Subcutaneous abdominal adipose tissue (tissue), 5 donors: Measurements from ENCODE around the gene PRPSAP2.

Experiments used
- H3K27ac ChIP-seq: one replicate; pipeline ENCODE4 v1.7.0; 2013; ENCODE audit warnings: low read depth, mild to moderate bottlenecking, inconsistent platforms, low read length, moderate library complexity
- H3K27me3 ChIP-seq, 5 donors: one replicate each; pipeline ENCODE4 v1.7.0; 2013; ENCODE audit warnings: low read length in 5 of 5, inconsistent platforms in 1 of 5; ENCODE audit not compliant: control insufficient read depth in 5 of 5, insufficient read depth in 4 of 5
- H3K36me3 ChIP-seq, 5 donors: one replicate each; pipeline ENCODE4 v1.7.0; 2013; ENCODE audit warnings: low read length in 5 of 5; ENCODE audit not compliant: control insufficient read depth in 5 of 5, insufficient read depth in 5 of 5
- H3K4me1 ChIP-seq, 5 donors: one replicate each; pipeline ENCODE4 v1.7.0; 2013; ENCODE audit warnings: low read length in 5 of 5, mild to moderate bottlenecking in 3 of 5, moderate library complexity in 1 of 5; ENCODE audit not compliant: control insufficient read depth in 5 of 5, insufficient read depth in 5 of 5
- H3K4me3 ChIP-seq, 5 donors: one replicate each; pipeline ENCODE4 v1.7.0; 2013; ENCODE audit warnings: low read length in 5 of 5, low read depth in 1 of 5
- H3K9ac ChIP-seq, 5 donors: one replicate each; pipeline ENCODE4 v1.7.0; 2013; ENCODE audit warnings: low read length in 5 of 5, mild to moderate bottlenecking in 4 of 5, moderate library complexity in 3 of 5
- H3K9me3 ChIP-seq, 5 donors: one replicate each; pipeline ENCODE4 v1.7.0; 2013; ENCODE audit warnings: low read length in 5 of 5; ENCODE audit not compliant: control insufficient read depth in 5 of 5
- donor health status: healthy.
- donor health status: healthy.
- donor health status: healthy.
- donor health status: healthy.
- donor health status: healthy.

Gene PRPSAP2

GRCh38 chr17:18888766-18889290, 30.9 kb downstream of the PRPSAP2 start:
- Histone ChIP-seq H3K27me3 (no peaks in the 10 kb centered on the region), H3K9ac (no peak overlapping the region), H3K4me3 (no peak overlapping the region), H3K36me3 (peaks cover 22 to 63% (median 36%) of the 10 kb centered on the region in 5 donors), H3K9me3 (no peaks in the 10 kb centered on the region), H3K27ac (no peak overlapping the region), H3K4me1 (no peaks in the 10 kb centered on the region)

DNA sequence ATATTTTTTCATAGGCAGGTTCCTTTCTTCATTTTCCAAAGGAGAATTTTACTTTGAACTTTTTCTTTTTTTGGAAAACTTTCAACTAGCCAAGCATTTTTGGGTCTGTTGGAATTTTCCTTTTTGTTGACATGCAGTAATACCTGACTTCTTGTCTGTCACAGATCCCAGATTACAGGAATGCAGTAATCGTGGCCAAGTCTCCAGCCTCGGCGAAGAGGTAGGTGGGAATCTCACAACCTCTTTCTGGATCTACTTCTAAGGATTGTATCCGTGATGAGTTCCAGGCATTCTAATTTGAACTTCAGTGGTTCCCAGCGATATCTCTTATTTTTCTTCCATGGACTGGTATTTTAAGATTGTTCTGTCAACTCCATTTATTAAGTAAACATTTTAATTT, 31.7 kb downstream of the PRPSAP2 start:
- no peaks in the 10 kb centered on the region for H3K27me3 ChIP-seq
- no peaks in the 10 kb centered on the region for H3K9me3 ChIP-seq
- H3K4me3 ChIP-seq: no peak overlapping the region
- H3K9ac ChIP-seq: no peak overlapping the region
- H3K27ac ChIP-seq: no peak overlapping the region
- peaks cover 22 to 56% (median 32%) of the 10 kb centered on the region in 5 donors for H3K36me3 ChIP-seq
- H3K4me1 ChIP-seq: no peaks in the 10 kb centered on the region

GRCh38 chr17:18891541-18891940, 33.6 kb downstream of the PRPSAP2 start:
- Histone ChIP-seq H3K4me3 (no peak overlapping the region), H3K9me3 (no peaks in the 10 kb centered on the region), H3K27me3 (no peaks in the 10 kb centered on the region), H3K9ac (no peak overlapping the region), H3K4me1 (no peaks in the 10 kb centered on the region), H3K36me3 (peaks cover 16 to 52% (median 29%) of the 10 kb centered on the region in 5 donors), H3K27ac (no peak overlapping the region)

DNA sequence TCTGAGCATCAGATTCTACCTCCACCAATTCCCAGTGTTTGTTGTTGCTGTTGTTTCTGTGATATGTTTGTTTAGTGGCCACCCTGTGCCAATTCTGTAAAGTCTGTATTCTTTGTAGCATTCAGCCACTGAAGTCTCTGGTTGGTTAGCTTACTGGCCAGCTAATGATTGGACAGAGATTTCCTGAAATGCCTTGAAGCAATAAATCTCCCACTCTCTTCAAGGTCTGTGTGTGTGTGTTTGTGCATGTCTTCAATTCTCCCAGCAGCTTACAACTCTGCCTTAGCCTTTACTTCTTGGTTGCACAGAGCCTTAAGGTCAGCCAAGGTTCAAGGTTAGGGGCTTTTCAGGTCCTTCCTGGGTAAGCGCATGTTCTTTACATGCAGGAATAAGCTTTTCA, 38.2 kb downstream of the PRPSAP2 start:
- Histone ChIP-seq H3K36me3 (peaks cover 7 to 42% (median 26%) of the 10 kb centered on the region in 5 donors), H3K9ac (no peak overlapping the region), H3K9me3 (no peaks in the 10 kb centered on the region), H3K4me3 (no peak overlapping the region), H3K4me1 (peaks cover 0 to 4% (median 0%) of the 10 kb centered on the region in 5 donors), H3K27me3 (no peaks in the 10 kb centered on the region), H3K27ac (no peak overlapping the region)

DNA sequence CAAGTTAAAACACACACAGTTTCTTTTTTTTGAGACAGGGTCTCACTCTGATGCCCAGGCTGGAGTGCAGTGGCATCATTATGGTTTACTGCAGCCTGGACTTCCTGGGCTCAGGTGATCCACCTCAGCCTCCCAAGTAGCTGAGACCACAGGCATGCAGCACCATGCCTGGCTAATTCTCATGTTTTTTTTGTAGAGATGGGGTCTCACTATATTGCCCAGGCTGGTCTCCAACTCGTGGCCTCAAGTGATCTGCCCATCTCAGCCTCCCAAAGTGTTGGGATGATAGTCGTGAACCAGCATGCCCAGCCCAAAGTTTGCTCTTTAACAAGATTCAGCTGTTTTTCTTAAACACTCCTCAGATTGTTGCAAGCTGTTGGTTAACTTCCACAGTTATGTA, 39.0 kb downstream of the PRPSAP2 start:
- H3K4me3 ChIP-seq: no peak overlapping the region
- no peak overlapping the region for H3K27ac ChIP-seq
- H3K27me3 ChIP-seq: no peaks in the 10 kb centered on the region
- H3K9me3 ChIP-seq: no peaks in the 10 kb centered on the region
- peaks cover 0 to 4% (median 1%) of the 10 kb centered on the region in 5 donors for H3K4me1 ChIP-seq
- no peak overlapping the region for H3K9ac ChIP-seq
- H3K36me3 ChIP-seq: peaks cover 2 to 40% (median 21%) of the 10 kb centered on the region in 5 donors

DNA sequence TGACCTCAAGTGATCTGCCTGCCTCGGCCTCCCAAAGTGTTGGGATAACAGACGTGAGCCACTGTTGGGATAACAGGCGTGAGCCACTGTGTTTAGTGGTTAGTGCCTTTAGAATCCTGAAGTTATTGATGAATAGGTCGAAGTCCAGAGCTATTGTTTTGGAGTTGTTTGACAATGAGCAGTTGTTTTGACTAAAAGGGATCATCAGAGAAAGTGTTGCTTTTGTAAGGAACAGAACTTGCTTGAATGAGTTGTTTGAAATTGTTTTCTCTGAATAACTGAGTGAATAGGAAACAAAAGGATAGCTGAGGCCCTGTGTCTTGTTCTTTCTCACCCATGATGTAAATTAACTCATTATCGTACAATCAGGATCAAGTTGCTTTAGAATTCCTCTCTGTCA, 46.6 kb downstream of the PRPSAP2 start:
- no peak overlapping the region for H3K9ac ChIP-seq
- no peak overlapping the region for H3K4me3 ChIP-seq
- H3K36me3 ChIP-seq: peaks cover 0 to 36% (median 17%) of the 10 kb centered on the region in 5 donors
- H3K4me1 ChIP-seq: peaks cover 0 to 4% (median 1%) of the 10 kb centered on the region in 5 donors
- no peaks in the 10 kb centered on the region for H3K27me3 ChIP-seq
- no peak overlapping the region for H3K27ac ChIP-seq
- no peaks in the 10 kb centered on the region for H3K9me3 ChIP-seq

- Histone ChIP-seq H3K27ac (no peak overlapping the region), H3K9ac (no peak overlapping the region), H3K36me3 (peaks cover 0 to 40% (median 17%) of the 10 kb centered on the region in 5 donors), H3K27me3 (no peaks in the 10 kb centered on the region), H3K9me3 (no peaks in the 10 kb centered on the region), H3K4me1 (peaks cover 0 to 4% (median 1%) of the 10 kb centered on the region in 5 donors), H3K4me3 (no peak overlapping the region)
Measured at GRCh38 chr17:18905226-18905625, 47.3 kb downstream of the PRPSAP2 start.

GRCh38 chr17:18910326-18910725, 52.4 kb downstream of the PRPSAP2 start:
- H3K9ac ChIP-seq: no peak overlapping the region
- peaks cover 8 to 55% (median 31%) of the 10 kb centered on the region in 5 donors for H3K36me3 ChIP-seq
- H3K9me3 ChIP-seq: no peaks in the 10 kb centered on the region
- H3K27me3 ChIP-seq: no peaks in the 10 kb centered on the region
- H3K4me1 ChIP-seq: no peaks in the 10 kb centered on the region
- H3K27ac ChIP-seq: no peak overlapping the region
- H3K4me3 ChIP-seq: no peak overlapping the region

GRCh38 chr17:18910881-18911280, 53.0 kb downstream of the PRPSAP2 start:
- H3K27me3 ChIP-seq: no peaks in the 10 kb centered on the region
- H3K9ac ChIP-seq: no peak overlapping the region
- no peak overlapping the region for H3K27ac ChIP-seq
- peaks cover 8 to 58% (median 33%) of the 10 kb centered on the region in 5 donors for H3K36me3 ChIP-seq
- H3K9me3 ChIP-seq: no peaks in the 10 kb centered on the region
- no peak overlapping the region for H3K4me3 ChIP-seq
- H3K4me1 ChIP-seq: no peaks in the 10 kb centered on the region

DNA sequence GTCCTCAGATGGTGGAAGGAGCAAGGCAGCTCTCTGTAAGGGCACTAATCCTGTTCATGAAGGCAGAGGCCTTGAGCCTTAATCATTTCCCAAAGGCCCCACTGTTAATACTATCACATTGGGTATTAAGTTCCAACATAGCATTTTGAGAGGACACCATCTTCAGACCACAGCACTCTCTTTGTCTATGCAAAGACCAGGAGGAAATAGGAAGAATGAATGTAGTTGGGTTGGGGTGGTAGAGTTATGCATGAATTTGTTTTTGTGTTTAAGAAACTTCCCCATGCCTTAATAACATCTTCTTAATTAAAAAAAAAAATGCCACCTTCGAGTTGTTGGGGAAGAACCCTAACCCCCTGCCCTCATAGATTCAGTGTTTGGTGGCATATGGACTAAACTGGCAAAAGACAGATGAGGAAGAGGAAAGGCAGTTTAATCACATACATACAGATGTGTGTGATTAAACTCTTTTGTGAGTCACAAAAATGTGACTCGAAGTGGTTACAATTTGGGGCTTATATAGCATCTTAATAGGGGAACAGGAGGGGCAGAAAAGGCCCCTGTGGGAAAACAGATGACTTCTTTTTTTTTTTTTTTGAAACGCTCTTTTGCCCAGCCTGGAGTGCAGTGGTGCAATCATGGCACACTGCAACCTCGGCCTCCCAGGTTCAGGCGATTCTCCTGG, 59.0 kb downstream of the PRPSAP2 start:
- no peak overlapping the region for H3K4me3 ChIP-seq
- H3K4me1 ChIP-seq: peaks cover 0 to 11% (median 6%) of the 10 kb centered on the region in 5 donors
- H3K27me3 ChIP-seq: no peaks in the 10 kb centered on the region
- no peak overlapping the region for H3K9ac ChIP-seq
- H3K36me3 ChIP-seq: peaks cover 4 to 46% (median 29%) of the 10 kb centered on the region in 5 donors
- H3K27ac ChIP-seq: no peak overlapping the region
- H3K9me3 ChIP-seq: no peaks in the 10 kb centered on the region
